OCI-LY3 (cell line): Measurements from ENCODE around the gene LSS.

Source experiments
- CTCF ChIP-seq: fragments of 200-600, 300-600 bp; sonication (generic); IDR thresholded peaks from 2 replicates; pipeline ENCODE4 v1.5.1; 2014; ENCODE audit warnings: antibody characterized with exemption, low read length, low read depth
- EZH2phosphoT487 ChIP-seq: fragments of 200-600 bp; shearing (Covaris generic); IDR thresholded peaks from 2 replicates; pipeline ENCODE4 v1.6.1; 2018; ENCODE audit warnings: antibody characterized with exemption, mixed run types, low read depth

GRCh38 chr21:46159841-46160656, 68.5 kb downstream of the LSS start:
- no peak for TF ChIP-seq CTCF
- TF ChIP-seq EZH2phosphoT487: no peak
